SJCRH30 (cell line): ENCODE measurements around the gene PRAC1. TPM values are rescaled to one million over a fixed set of nuclear protein-coding genes. Genes with fewer than 3 reads are reported as not detected.

ENCODE experiments used
- DNase-seq, 2 experiments: peaks; one replicate each; pipeline ENCODE4 v3.0.0-alpha.2; 2015 to 2020
- H3K27ac ChIP-seq: fragments of 250-450 bp; sonication (Bioruptor Pico); 2 replicates; pipeline ENCODE4 v1.5.1; 2020; ENCODE audit warnings: mild to moderate bottlenecking, moderate library complexity
- H3K27me3 ChIP-seq: fragments of 250-450 bp; sonication (Bioruptor Pico); 2 replicates; pipeline ENCODE4 v1.5.1; 2020; ENCODE audit warnings: mild to moderate bottlenecking, moderate library complexity
- H3K36me3 ChIP-seq: fragments of 250-450 bp; sonication (Bioruptor Pico); 2 replicates; pipeline ENCODE4 v1.5.1; 2020; ENCODE audit warnings: mild to moderate bottlenecking, moderate library complexity
- H3K4me1 ChIP-seq: fragments of 250-450 bp; sonication (Bioruptor Pico); 2 replicates; pipeline ENCODE4 v1.5.1; 2020; ENCODE audit warnings: mild to moderate bottlenecking, moderate library complexity
- H3K4me3 ChIP-seq: fragments of 250-450 bp; sonication (Bioruptor Pico); 2 replicates; pipeline ENCODE4 v1.5.1; 2020; ENCODE audit warnings: mild to moderate bottlenecking, moderate library complexity
- H3K9me3 ChIP-seq: fragments of 250-450 bp; sonication (Bioruptor Pico); replicated peaks from 2 replicates; pipeline ENCODE4 v1.5.1; 2020; ENCODE audit warnings: mild to moderate bottlenecking, moderate library complexity
- total RNA-seq: library from RNA; depleted of rRNA; stranded (reverse); fragments of >200 nt; shearing (Covaris generic); gene quantifications from 2 replicates; pipeline ENCODE4 v1.2.3, GENCODE V29; 2014

PRAC1 gene
- total RNA-seq, 1 experiment from 2014 or later, result not detected

- Histone ChIP-seq H3K27me3 (no peaks in the 10 kb centered on the region), H3K36me3 (no peaks in the 10 kb centered on the region), H3K9me3 (no peaks in the 10 kb centered on the region), H3K4me3 (no peak overlapping the region), H3K4me1 (peaks cover 11% of the 10 kb centered on the region), H3K27ac (no peak overlapping the region)
- no peak for DNase-seq
These were observed 29.5 kb upstream of the PRAC1 start for GRCh38 chr17:48751733-48752398.

GRCh38 chr17:48751172-48751571 lies 28.9 kb upstream of the PRAC1 start:
- no peak overlapping the region for H3K27ac ChIP-seq
- no peaks in the 10 kb centered on the region for H3K36me3 ChIP-seq
- H3K9me3 ChIP-seq, result no peaks in the 10 kb centered on the region
- peaks cover 8% of the 10 kb centered on the region for H3K4me1 ChIP-seq
- no peaks in the 10 kb centered on the region for H3K27me3 ChIP-seq
- H3K4me3 ChIP-seq, result no peak overlapping the region
- DNase-seq, result peak; percentile 51 to 68

GRCh38 chr17:48749621-48750553 lies 27.6 kb upstream of the PRAC1 start:
- H3K9me3 ChIP-seq, result no peaks in the 10 kb centered on the region
- H3K27me3 ChIP-seq, result no peaks in the 10 kb centered on the region
- no peak for DNase-seq
- peaks cover 8% of the 10 kb centered on the region for H3K4me1 ChIP-seq
- H3K27ac ChIP-seq, result no peak overlapping the region
- no peak overlapping the region for H3K4me3 ChIP-seq
- no peaks in the 10 kb centered on the region for H3K36me3 ChIP-seq

GRCh38 chr17:48748718-48749566 lies 26.6 kb upstream of the PRAC1 start:
- Histone ChIP-seq H3K9me3 (no peaks in the 10 kb centered on the region), H3K4me3 (no peak overlapping the region), H3K27ac (no peak overlapping the region), H3K27me3 (no peaks in the 10 kb centered on the region), H3K4me1 (peaks cover 8% of the 10 kb centered on the region), H3K36me3 (no peaks in the 10 kb centered on the region)
- DNase-seq, result no peak

- DNase-seq, result no peak
- Histone ChIP-seq H3K36me3 (no peaks in the 10 kb centered on the region), H3K9me3 (no peaks in the 10 kb centered on the region), H3K4me3 (no peak overlapping the region), H3K4me1 (peaks cover 8% of the 10 kb centered on the region), H3K27me3 (no peaks in the 10 kb centered on the region), H3K27ac (no peak overlapping the region)
These were observed 25.4 kb upstream of the PRAC1 start for GRCh38 chr17:48747445-48748363.

- DNase-seq, result no peak
- Histone ChIP-seq H3K4me3 (no peak overlapping the region), H3K4me1 (peaks cover 8% of the 10 kb centered on the region), H3K36me3 (no peaks in the 10 kb centered on the region), H3K27ac (no peak overlapping the region), H3K9me3 (no peaks in the 10 kb centered on the region), H3K27me3 (no peaks in the 10 kb centered on the region)
These were observed 24.7 kb upstream of the PRAC1 start for GRCh38 chr17:48746916-48747444.

GRCh38 chr17:48745381-48746275 lies 23.3 kb upstream of the PRAC1 start:
- no peak overlapping the region for H3K27ac ChIP-seq
- H3K27me3 ChIP-seq, result no peaks in the 10 kb centered on the region
- no peaks in the 10 kb centered on the region for H3K36me3 ChIP-seq
- no peak for DNase-seq
- H3K4me1 ChIP-seq, result no peaks in the 10 kb centered on the region
- H3K9me3 ChIP-seq, result no peaks in the 10 kb centered on the region
- no peak overlapping the region for H3K4me3 ChIP-seq

- H3K36me3 ChIP-seq, result no peaks in the 10 kb centered on the region
- no peaks in the 10 kb centered on the region for H3K4me1 ChIP-seq
- no peaks in the 10 kb centered on the region for H3K9me3 ChIP-seq
- no peak for DNase-seq
- no peak overlapping the region for H3K4me3 ChIP-seq
- H3K27me3 ChIP-seq, result no peaks in the 10 kb centered on the region
- no peak overlapping the region for H3K27ac ChIP-seq
These were observed 18.2 kb upstream of the PRAC1 start for GRCh38 chr17:48740537-48740936.

GRCh38 chr17:48738803-48739526 lies 16.6 kb upstream of the PRAC1 start:
- H3K9me3 ChIP-seq, result no peaks in the 10 kb centered on the region
- DNase-seq, result no peak
- H3K27me3 ChIP-seq, result no peaks in the 10 kb centered on the region
- H3K4me1 ChIP-seq, result peaks cover 14% of the 10 kb centered on the region
- no peak overlapping the region for H3K27ac ChIP-seq
- no peaks in the 10 kb centered on the region for H3K36me3 ChIP-seq
- H3K4me3 ChIP-seq, result no peak overlapping the region

GRCh38 chr17:48738424-48738802 lies 16.1 kb upstream of the PRAC1 start:
- no peak for DNase-seq
- no peak overlapping the region for H3K27ac ChIP-seq
- peaks cover 19% of the 10 kb centered on the region for H3K4me1 ChIP-seq
- H3K27me3 ChIP-seq, result no peaks in the 10 kb centered on the region
- no peak overlapping the region for H3K4me3 ChIP-seq
- no peaks in the 10 kb centered on the region for H3K9me3 ChIP-seq
- no peaks in the 10 kb centered on the region for H3K36me3 ChIP-seq

- Histone ChIP-seq H3K27me3 (no peaks in the 10 kb centered on the region), H3K9me3 (no peaks in the 10 kb centered on the region), H3K27ac (no peak overlapping the region), H3K36me3 (no peaks in the 10 kb centered on the region), H3K4me3 (no peak overlapping the region), H3K4me1 (peaks cover 20% of the 10 kb centered on the region)
- DNase-seq, result no peak
These were observed 15.2 kb upstream of the PRAC1 start for GRCh38 chr17:48737330-48738043.

- no peak for DNase-seq
- Histone ChIP-seq H3K4me1 (peaks cover 27% of the 10 kb centered on the region), H3K4me3 (no peak overlapping the region), H3K36me3 (no peaks in the 10 kb centered on the region), H3K9me3 (no peaks in the 10 kb centered on the region), H3K27ac (peak overlapping the region; percentile 79), H3K27me3 (no peaks in the 10 kb centered on the region)
These were observed 12.7 kb upstream of the PRAC1 start for GRCh38 chr17:48735062-48735351.
